Ascending aorta (tissue), 2 donors: ENCODE data around the gene PRPF38B. TPM values are rescaled to one million over a fixed set of nuclear protein-coding genes. Genes with fewer than 3 reads are reported as not detected.

Experiments used
- DNase-seq, 2 donors: peaks; one replicate each; pipeline ENCODE4 v3.0.0-alpha.2; 2019; ENCODE audit warnings: low spot score in 2 of 2
- H3K27ac ChIP-seq, 2 donors: fragments of 200-600 bp; sonication (generic); one replicate each; pipeline ENCODE4 v1.5.1; 2016 to 2017; ENCODE audit warnings: mild to moderate bottlenecking in 1 of 2
- H3K27me3 ChIP-seq: fragments of 200-600 bp; sonication (generic); one replicate; pipeline ENCODE4 v1.5.1; 2017
- H3K36me3 ChIP-seq, 2 donors: fragments of 200-600 bp; sonication (generic); one replicate each; pipeline ENCODE4 v1.5.1; 2016
- H3K4me1 ChIP-seq, 2 donors: fragments of 200-600 bp; sonication (generic); one replicate each; pipeline ENCODE4 v1.5.1; 2016 to 2017; ENCODE audit warnings: mild to moderate bottlenecking in 1 of 2
- H3K4me3 ChIP-seq, 2 donors: fragments of 200-600 bp; sonication (generic); one replicate each; pipeline ENCODE4 v1.5.1; 2016 to 2017; ENCODE audit warnings: mild to moderate bottlenecking in 1 of 2
- H3K9me3 ChIP-seq, 2 donors: fragments of 200-600 bp; sonication (generic); one replicate each; pipeline ENCODE4 v1.5.1; 2016
- intact Hi-C: fragments of 100-400 bp; cut with DNase I; formaldehyde crosslinking; loops from one replicate; pipeline ENCODE4 v1.15.1; 2023
- total RNA-seq: library from RNA; depleted of rRNA; stranded (reverse); fragments of >200 nt; gene quantifications from one replicate; pipeline ENCODE4 v1.1.0, GENCODE V29; 2016
- TF ChIP-seq, protein P1 (sequence below), 3 experiments: fragments of 200-600 bp in 2 of 3; fragments of 450-650 bp in 1 of 3; sonication (generic) in 2 of 3; IDR thresholded peaks; one replicate each; pipeline ENCODE4 v1.5.1; 2016 to 2019; ENCODE audit warnings: antibody characterized with exemption in 3 of 3, mild to moderate bottlenecking in 1 of 3, moderate library complexity in 1 of 3

Gene PRPF38B
- total RNA-seq, 1 donor from 2014 or later = 9.0 TPM

DNA sequence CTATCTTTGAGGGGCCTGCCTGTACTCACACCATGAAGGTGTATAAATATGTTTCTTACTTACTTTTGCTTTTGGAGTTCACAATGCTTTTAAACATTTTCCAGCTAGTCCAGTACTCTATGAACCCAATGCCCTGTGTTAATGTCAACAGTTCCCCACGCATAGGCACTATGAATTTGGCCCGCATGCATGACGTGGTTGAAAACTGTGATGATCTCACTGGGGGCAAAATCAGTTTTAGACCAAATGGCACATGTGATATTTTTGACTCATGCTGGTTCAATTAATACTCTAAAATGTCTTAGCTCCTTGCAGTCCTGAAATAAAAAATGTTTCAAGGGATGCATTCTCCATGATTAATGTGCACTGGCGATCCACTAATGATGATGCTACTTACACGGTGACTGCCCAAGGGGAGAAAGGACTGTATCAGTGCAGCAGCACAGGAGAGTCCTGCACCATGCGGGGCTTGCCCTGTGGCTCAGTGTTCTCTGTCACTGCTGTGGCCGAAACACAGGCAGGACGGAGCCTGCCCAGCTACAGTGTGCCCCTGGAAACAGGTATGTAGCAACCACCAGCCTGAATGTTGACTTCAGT is 36.3 kb downstream of the PRPF38B start:
- no peaks in the 10 kb centered on the region for H3K9me3 ChIP-seq
- no peak overlapping the region for H3K27ac ChIP-seq
- no peak overlapping the region for H3K4me3 ChIP-seq
- DNase-seq = no peak
- TF ChIP-seq, protein P1, sequence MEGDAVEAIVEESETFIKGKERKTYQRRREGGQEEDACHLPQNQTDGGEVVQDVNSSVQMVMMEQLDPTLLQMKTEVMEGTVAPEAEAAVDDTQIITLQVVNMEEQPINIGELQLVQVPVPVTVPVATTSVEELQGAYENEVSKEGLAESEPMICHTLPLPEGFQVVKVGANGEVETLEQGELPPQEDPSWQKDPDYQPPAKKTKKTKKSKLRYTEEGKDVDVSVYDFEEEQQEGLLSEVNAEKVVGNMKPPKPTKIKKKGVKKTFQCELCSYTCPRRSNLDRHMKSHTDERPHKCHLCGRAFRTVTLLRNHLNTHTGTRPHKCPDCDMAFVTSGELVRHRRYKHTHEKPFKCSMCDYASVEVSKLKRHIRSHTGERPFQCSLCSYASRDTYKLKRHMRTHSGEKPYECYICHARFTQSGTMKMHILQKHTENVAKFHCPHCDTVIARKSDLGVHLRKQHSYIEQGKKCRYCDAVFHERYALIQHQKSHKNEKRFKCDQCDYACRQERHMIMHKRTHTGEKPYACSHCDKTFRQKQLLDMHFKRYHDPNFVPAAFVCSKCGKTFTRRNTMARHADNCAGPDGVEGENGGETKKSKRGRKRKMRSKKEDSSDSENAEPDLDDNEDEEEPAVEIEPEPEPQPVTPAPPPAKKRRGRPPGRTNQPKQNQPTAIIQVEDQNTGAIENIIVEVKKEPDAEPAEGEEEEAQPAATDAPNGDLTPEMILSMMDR (IDR thresholded peaks at IDR 0.05) = no peak
- intact Hi-C loops = no loop called here
- no peaks in the 10 kb centered on the region for H3K36me3 ChIP-seq
- H3K27me3 ChIP-seq = no peaks in the 10 kb centered on the region
- H3K4me1 ChIP-seq = no peaks in the 10 kb centered on the region

DNA sequence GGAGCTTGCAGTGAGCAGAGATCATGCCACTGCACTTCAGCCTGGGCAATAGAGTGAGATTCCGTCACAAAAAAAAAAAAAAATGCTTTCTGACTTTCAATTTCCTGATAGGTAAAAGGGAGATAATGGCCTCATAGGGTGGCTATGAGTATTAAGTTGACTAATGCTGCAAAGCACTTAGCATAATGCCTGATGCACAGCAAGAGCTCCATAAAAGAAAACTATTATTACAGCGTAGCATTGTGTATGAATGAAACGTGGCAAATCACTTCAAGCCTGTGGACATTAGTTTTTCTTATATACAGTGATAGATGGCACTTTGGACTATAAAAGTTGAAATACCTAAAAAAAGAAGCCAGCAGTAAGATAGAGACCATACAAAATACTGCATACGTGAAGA is 37.4 kb downstream of the PRPF38B start:
- H3K4me1 ChIP-seq = no peaks in the 10 kb centered on the region
- H3K27ac ChIP-seq = no peak overlapping the region
- no peak for DNase-seq
- no peak overlapping the region for H3K4me3 ChIP-seq
- TF ChIP-seq, protein P1 (IDR thresholded peaks at IDR 0.05) = no peak
- H3K36me3 ChIP-seq = no peaks in the 10 kb centered on the region
- H3K9me3 ChIP-seq = no peaks in the 10 kb centered on the region
- H3K27me3 ChIP-seq = no peaks in the 10 kb centered on the region
- intact Hi-C loops = no loop called here

DNA sequence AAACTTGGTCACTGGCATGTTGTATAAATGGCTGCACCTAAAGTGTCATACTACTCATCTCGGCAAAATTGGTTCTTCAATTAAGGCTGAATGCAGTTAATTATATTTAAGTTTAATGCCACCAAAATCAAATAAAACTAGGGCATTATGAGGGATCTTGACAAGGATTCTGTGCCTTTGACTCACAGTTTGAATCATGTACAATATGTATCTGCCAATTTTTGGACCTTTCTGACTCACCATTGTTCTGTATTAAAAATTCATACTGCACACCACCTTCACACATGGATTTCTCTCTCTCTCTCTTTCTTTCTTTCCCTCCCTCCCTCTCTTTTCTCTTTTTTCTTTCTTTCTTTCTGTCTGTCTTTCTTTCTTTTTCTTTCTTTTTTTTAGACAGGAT is 40.3 kb downstream of the PRPF38B start:
- DNase-seq = no peak
- Histone ChIP-seq H3K9me3 (no peaks in the 10 kb centered on the region), H3K36me3 (no peaks in the 10 kb centered on the region), H3K27me3 (no peaks in the 10 kb centered on the region), H3K4me1 (no peaks in the 10 kb centered on the region), H3K4me3 (no peak overlapping the region), H3K27ac (no peak overlapping the region)
- intact Hi-C loops = no loop called here
- TF ChIP-seq, protein P1 (IDR thresholded peaks at IDR 0.05) = no peak

DNA sequence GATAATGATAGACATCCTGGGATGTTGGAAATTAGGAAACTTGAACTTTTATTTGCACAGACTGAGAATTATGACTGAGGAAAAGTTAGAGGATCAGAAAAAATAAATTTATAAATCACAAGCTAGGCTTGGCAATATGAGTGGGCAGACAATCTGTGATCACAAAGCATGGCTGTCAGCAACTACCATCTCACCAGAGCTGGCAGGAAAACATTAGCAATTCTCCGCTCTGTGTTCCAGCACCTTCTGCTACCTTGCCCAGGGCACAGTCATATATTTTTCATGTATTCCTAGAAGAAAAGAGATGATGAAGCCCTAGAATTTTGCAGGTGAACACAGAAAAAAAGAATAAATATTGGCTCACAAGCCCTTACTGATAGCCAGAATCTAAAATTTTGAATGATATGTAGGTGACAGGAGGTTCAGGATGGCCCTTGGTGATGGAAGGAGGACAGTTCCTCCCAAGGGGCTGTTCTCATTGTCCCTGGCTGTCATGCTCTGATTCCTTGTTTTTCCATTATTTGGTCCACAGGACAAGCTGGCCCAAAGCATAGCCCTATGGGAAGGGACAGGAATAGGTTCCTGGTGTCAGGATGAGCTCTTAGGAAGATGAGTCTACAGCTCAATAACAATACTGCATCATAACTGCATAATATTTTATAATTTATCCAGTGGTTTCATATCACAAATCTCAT is 42.2 kb downstream of the PRPF38B start:
- no peaks in the 10 kb centered on the region for H3K4me1 ChIP-seq
- H3K9me3 ChIP-seq = no peaks in the 10 kb centered on the region
- no peaks in the 10 kb centered on the region for H3K36me3 ChIP-seq
- TF ChIP-seq, protein P1 (IDR thresholded peaks at IDR 0.05) = no peak
- no peaks in the 10 kb centered on the region for H3K27me3 ChIP-seq
- H3K27ac ChIP-seq = no peak overlapping the region
- DNase-seq = no peak
- H3K4me3 ChIP-seq = no peak overlapping the region
- intact Hi-C loops = no loop called here

DNA sequence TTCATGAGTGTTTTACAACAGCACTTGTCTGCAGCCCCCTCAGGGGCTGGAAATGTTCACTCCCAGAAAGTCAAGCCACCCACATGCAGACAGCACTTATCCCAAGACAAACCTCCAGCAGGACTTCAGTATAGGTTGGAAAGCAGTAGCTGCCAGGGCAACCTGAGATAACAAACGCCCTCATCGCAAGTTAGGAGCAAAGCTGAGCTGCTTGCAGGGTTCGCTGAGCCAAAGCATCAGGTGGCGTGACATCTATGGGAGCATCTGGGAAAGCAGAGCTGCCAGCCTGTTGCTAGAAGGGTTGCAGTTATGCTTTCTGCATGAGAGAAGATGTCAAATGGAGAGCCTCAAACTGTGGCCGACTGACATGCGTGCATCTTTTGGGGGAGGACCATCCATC is 50.1 kb downstream of the PRPF38B start:
- H3K27ac ChIP-seq = no peak overlapping the region

More for the DNA sequence above, 50.1 kb downstream of the PRPF38B start:
- no peak for DNase-seq
- no peaks in the 10 kb centered on the region for H3K36me3 ChIP-seq
- H3K27me3 ChIP-seq = no peaks in the 10 kb centered on the region
- TF ChIP-seq, protein P1 (IDR thresholded peaks at IDR 0.05) = no peak
- H3K9me3 ChIP-seq = no peaks in the 10 kb centered on the region
- H3K4me1 ChIP-seq = no peaks in the 10 kb centered on the region
- no peak overlapping the region for H3K4me3 ChIP-seq
- intact Hi-C loops = loop anchor here (10.0 kb wide), 1 partner anchor 77 kb away; the partner anchor contains the start of gene HENMT1
